H1 (cell line): ENCODE measurements around the gene BNC2. TPM values are rescaled to one million over a fixed set of nuclear protein-coding genes. Genes with fewer than 3 reads are reported as not detected.

Source experiments
- CTCF ChIA-PET: fragments of 300-600 bp; sonication (Branson Sonifier 250); formaldehyde crosslinking; loops from one replicate; lab custom pipeline; 2021; ENCODE audit not compliant: partially characterized antibody; lab: Charles Lee
- POLR2A ChIA-PET: fragments of 300-600 bp; sonication (Branson Sonifier 250); formaldehyde crosslinking; loops from one replicate; lab custom pipeline; 2021; ENCODE audit warnings: inconsistent platforms; ENCODE audit not compliant: partially characterized antibody; lab: Charles Lee
- DNase-seq, 2 experiments: peaks; one replicate each; pipeline versions ENCODE4 v3.0.0 to v3.0.0-alpha.2; 2010 to 2022; ENCODE audit warnings: low spot score in 2 of 2, low read depth in 1 of 2, mixed read lengths in 1 of 2
- FAIRE-seq: peaks from 2 replicates; lab custom pipeline; 2011; peaks lifted over from hg19 to GRCh38; lab: Jason Lieb, UNC
- H2AFZ ChIP-seq: 2 replicates; pipeline ENCODE4 v1.8.1; 2012; ENCODE audit warnings: low read length, inconsistent platforms
- H2AK5ac ChIP-seq: 2 replicates; pipeline ENCODE4 v1.6.1; 2013; ENCODE audit warnings: low read depth, low read length
- H2BK120ac ChIP-seq: replicated peaks from 2 replicates; pipeline ENCODE3; 2013; ENCODE audit warnings: low read depth, low read length, inconsistent platforms
- H2BK12ac ChIP-seq: 2 replicates; pipeline ENCODE4 v1.6.1; 2013; ENCODE audit warnings: low read depth, low read length
- H2BK15ac ChIP-seq: 2 replicates; pipeline ENCODE4 v1.6.1; 2013; ENCODE audit warnings: low read length
- H2BK20ac ChIP-seq: 2 replicates; pipeline ENCODE4 v1.6.1; 2013; ENCODE audit warnings: low read length
- H2BK5ac ChIP-seq: 2 replicates; pipeline ENCODE4 v1.6.1; 2013; ENCODE audit warnings: low read depth, low read length
- H3K14ac ChIP-seq: 2 replicates; pipeline ENCODE4 v1.6.1; 2013; ENCODE audit warnings: inconsistent platforms; ENCODE audit not compliant: insufficient read length
- H3K18ac ChIP-seq: 2 replicates; pipeline ENCODE4 v1.6.1; 2013; ENCODE audit warnings: low read length; ENCODE audit errors: extremely low read depth
- H3K23ac ChIP-seq: 2 replicates; pipeline ENCODE4 v1.6.1; 2013; ENCODE audit warnings: inconsistent platforms; ENCODE audit not compliant: insufficient read length
- H3K23me2 ChIP-seq: 2 replicates; pipeline ENCODE4 v1.6.1; 2013; ENCODE audit warnings: low read depth, low read length
- H3K27ac ChIP-seq: 2 replicates; pipeline ENCODE4 v1.6.1; 2011; ENCODE audit warnings: low read depth, low read length, inconsistent platforms
- H3K27me3 ChIP-seq, 4 experiments: replicated peaks in 1 of 4; 1 replicate in 1 of 4; 2 replicates in 3 of 4; pipeline versions ENCODE4 v1.6.1 to v1.8.1; 2011 to 2013; ENCODE audit warnings: low read length in 3 of 4, mild to moderate bottlenecking in 3 of 4, inconsistent platforms in 2 of 4, mixed read lengths in 2 of 4, moderate library complexity in 1 of 4; ENCODE audit not compliant: control insufficient read depth in 3 of 4, insufficient read depth in 3 of 4; ENCODE audit errors: extremely low read depth in 1 of 4
- H3K36me3 ChIP-seq, 4 experiments: 2 replicates each; pipeline versions ENCODE4 v1.6.1 to v1.8.1; 2011 to 2013; ENCODE audit warnings: mild to moderate bottlenecking in 4 of 4, low read length in 3 of 4, moderate library complexity in 2 of 4, control low read depth in 1 of 4, inconsistent platforms in 1 of 4; ENCODE audit not compliant: insufficient read depth in 4 of 4, control insufficient read depth in 2 of 4
- H3K4ac ChIP-seq: replicated peaks from 2 replicates; pipeline ENCODE3; 2013; ENCODE audit warnings: low read length, low read depth, mixed read lengths, inconsistent platforms; ENCODE audit not compliant: insufficient read length
- H3K4me1 ChIP-seq, 4 experiments: replicated peaks in 1 of 4; 1 replicate in 1 of 4; 2 replicates in 3 of 4; pipeline versions ENCODE4 v1.6.1 to v1.8.1; 2011 to 2013; ENCODE audit warnings: low read length in 3 of 4, inconsistent platforms in 2 of 4, mixed read lengths in 1 of 4; ENCODE audit not compliant: insufficient read depth in 4 of 4, control insufficient read depth in 3 of 4
- H3K4me2 ChIP-seq, 2 experiments: 2 replicates each; pipeline versions ENCODE4 v1.6.1 to v1.8.1; 2011 to 2013; ENCODE audit warnings: low read depth in 2 of 2, low read length in 2 of 2, control low read depth in 1 of 2, inconsistent platforms in 1 of 2, mild to moderate bottlenecking in 1 of 2; ENCODE audit not compliant: insufficient read depth in 1 of 2
- H3K4me3 ChIP-seq, 4 experiments: fragments of 200-600, 300-600 bp in 1 of 4; sonication (generic), shearing (Covaris generic), sonication (Bioruptor Twin) in 1 of 4; 2 replicates each; pipeline versions ENCODE4 v1.5.1 to v1.8.1; 2011 to 2016; ENCODE audit warnings: low read length in 4 of 4, low read depth in 3 of 4, control low read depth in 2 of 4, inconsistent platforms in 2 of 4, mild to moderate bottlenecking in 2 of 4, mixed read lengths in 1 of 4, moderate library complexity in 1 of 4; ENCODE audit not compliant: insufficient read depth in 2 of 4; ENCODE audit errors: extremely low read depth in 1 of 4
- H3K56ac ChIP-seq: replicated peaks from 2 replicates; pipeline ENCODE3; 2013; ENCODE audit warnings: low read depth, mild to moderate bottlenecking, mixed read lengths, low read length, inconsistent platforms; ENCODE audit not compliant: insufficient read length
- H3K79me1 ChIP-seq: 2 replicates; pipeline ENCODE4 v1.6.1; 2013; ENCODE audit warnings: low read depth, low read length, control low read depth
- H3K79me2 ChIP-seq, 2 experiments: 2 replicates each; pipeline versions ENCODE4 v1.6.1 to v1.8.1; 2012 to 2013; ENCODE audit warnings: low read length in 2 of 2, mild to moderate bottlenecking in 2 of 2, inconsistent platforms in 1 of 2; ENCODE audit not compliant: insufficient read depth in 2 of 2, control insufficient read depth in 1 of 2
- H3K9ac ChIP-seq, 4 experiments: replicated peaks in 1 of 4; 1 replicate in 1 of 4; 2 replicates in 3 of 4; pipeline versions ENCODE4 v1.6.1 to v1.8.1; 2011 to 2013; ENCODE audit warnings: low read depth in 3 of 4, low read length in 3 of 4, control low read depth in 2 of 4, mild to moderate bottlenecking in 2 of 4, moderate library complexity in 2 of 4, inconsistent platforms in 1 of 4; ENCODE audit errors: extremely low read depth in 1 of 4
- H3K9me3 ChIP-seq, 2 experiments: 2 replicates each; pipeline versions ENCODE4 v1.6.1 to v1.8.1; 2012 to 2013; ENCODE audit warnings: mild to moderate bottlenecking in 2 of 2, moderate library complexity in 2 of 2, control low read depth in 1 of 2, inconsistent platforms in 1 of 2, low read depth in 1 of 2, low read length in 1 of 2, mixed read lengths in 1 of 2; ENCODE audit not compliant: insufficient read depth in 2 of 2
- H4K20me1 ChIP-seq, 2 experiments: replicated peaks in 1 of 2; 2 replicates each; pipeline versions ENCODE3 to v1.8.1; 2011 to 2013; ENCODE audit warnings: inconsistent platforms in 2 of 2, low read length in 2 of 2, mild to moderate bottlenecking in 1 of 2; ENCODE audit not compliant: insufficient read depth in 2 of 2, control insufficient read depth in 1 of 2
- H4K5ac ChIP-seq: 2 replicates; pipeline ENCODE4 v1.6.1; 2013; ENCODE audit warnings: low read length, low read depth, mixed read lengths, inconsistent platforms; ENCODE audit not compliant: insufficient read length
- H4K8ac ChIP-seq: 2 replicates; pipeline ENCODE4 v1.8.0; 2013; ENCODE audit warnings: mild to moderate bottlenecking, moderate library complexity, low read length, inconsistent platforms; ENCODE audit not compliant: insufficient read depth; ENCODE audit errors: extremely low read depth
- H4K91ac ChIP-seq: replicated peaks from 2 replicates; pipeline ENCODE3; 2013; ENCODE audit warnings: low read length, mixed read lengths, inconsistent platforms; ENCODE audit not compliant: insufficient read length
- KDM4A ChIP-seq: IDR thresholded peaks from one replicate; pipeline ENCODE4 v1.7.1; 2012; ENCODE audit warnings: low read depth, mild to moderate bottlenecking, moderate library complexity, low read length, inconsistent platforms; ENCODE audit not compliant: severe bottlenecking
- WGBS, 2 experiments: shearing (Covaris generic) in 1 of 2; methylation state at CpG; one replicate each; pipeline versions ENCODE4 v1.1.6 to v1.1.7; 2013 to 2015; ENCODE audit warnings: low lambda C conversion rate in 2 of 2, mixed read lengths in 2 of 2, inconsistent platforms in 1 of 2, low coverage in 1 of 2, missing lambda C conversion rate in 1 of 2; ENCODE audit not compliant: insufficient replicate concordance in 2 of 2, insufficient coverage in 1 of 2, insufficient read length in 1 of 2; ENCODE audit errors: extremely low coverage in 1 of 2, missing lambda C conversion rate in 1 of 2; 5-methylcytosine and 5-hydroxymethylcytosine counted together
- polyA plus RNA-seq, 7 experiments: library from polyadenylated mRNA; depleted of rRNA in 3 of 7; stranded (reverse) in 5 of 7; unstranded in 2 of 7; fragments of >200 nt in 5 of 7; fragments of 200-250 nt in 2 of 7; gene quantifications; 1 replicate in 5 of 7; 2 replicates in 1 of 7; 4 replicates in 1 of 7; pipeline versions ENCODE4 v1.2.1 to v1.2.3, GENCODE V29; 2011 to 2013; ENCODE audit warnings: missing spikeins in 2 of 7, mixed read lengths in 2 of 7
- total RNA-seq: library from RNA; stranded (reverse); fragmentation: NEBNext Ultra II Directional; extraction: Animal tissue kit (Norgen Biotek cat#: 25700); gene quantifications from 2 replicates; pipeline ENCODE4 v1.2.1, GENCODE V29; 2021

Gene BNC2
- total and polyA plus RNA-seq, 2 of the 8 experiments (the other 6 are each of a cell fraction or from before 2014, with no cell fraction given): 16.0 to 26.8 TPM

- no peak overlapping the region for H2AFZ ChIP-seq
- H4K91ac ChIP-seq: no peak overlapping the region
- H3K56ac ChIP-seq: no peak overlapping the region
- no peaks in the 10 kb centered on the region for H3K27me3 ChIP-seq
- no peak overlapping the region for H2BK120ac ChIP-seq
- H2AK5ac ChIP-seq: no peak overlapping the region
- H4K5ac ChIP-seq: no peak overlapping the region
- no peak overlapping the region for H3K4me3 ChIP-seq
- no peak overlapping the region for H2BK15ac ChIP-seq
- H3K27ac ChIP-seq: no peak overlapping the region
- 82% methylated on average over 2 of the region's 2 CpGs; no CpG with 5 or more reads in 1 of the 2 experiments for WGBS, 2 experiments
- no peaks in the 10 kb centered on the region for H3K9me3 ChIP-seq
- no peak overlapping the region for H3K4ac ChIP-seq
- no peak for FAIRE-seq
- H4K20me1 ChIP-seq: no peaks in the 10 kb centered on the region
- H3K79me2 ChIP-seq: peaks cover 0 to 28% of the 10 kb centered on the region in 2 experiments; a peak in 3 of 4 replicates
- no peak for DNase-seq
- no peak overlapping the region for H3K4me2 ChIP-seq
- no peak overlapping the region for H4K8ac ChIP-seq
- no peak overlapping the region; the same call in 1 of the 2 replicates for H2BK20ac ChIP-seq
- no peak overlapping the region for H2BK12ac ChIP-seq
- no peak for TF ChIP-seq KDM4A
- H3K23ac ChIP-seq: no peak overlapping the region
- H3K9ac ChIP-seq: no peak overlapping the region
- ChIA-PET CTCF (interaction anchor here (0.5 to 0.6 kb wide), 2 partner anchors 12 to 657 kb away, joined by 3 to 4 read pairs; no protein-coding TSS in a partner anchor), POLR2A (no interaction called here)
- H3K36me3 ChIP-seq: no peaks in the 10 kb centered on the region; a peak in 1 of 8 replicates
- no peaks in the 10 kb centered on the region for H3K79me1 ChIP-seq
- H3K14ac ChIP-seq: no peak overlapping the region
- peaks cover 0 to 12% (median 5%) of the 10 kb centered on the region in 4 experiments; a peak in 5 of 7 replicates for H3K4me1 ChIP-seq
- no peak overlapping the region; the same call in 1 of the 2 replicates for H3K18ac ChIP-seq
- no peak overlapping the region for H2BK5ac ChIP-seq
- H3K23me2 ChIP-seq: no peaks in the 10 kb centered on the region
These were observed 95.1 kb downstream of the BNC2 start for GRCh38 chr9:16775330-16775729.
